ENCODE results near the gene KRT40.

Gene KRT40

GRCh38 chr17:40978575-40979151 lies 5.5 kb downstream of the KRT40 start:
- no peak overlapping the region for H3K9ac ChIP-seq (ENCODE audit: low read length)
- H3K4me3 ChIP-seq (ENCODE audit: insufficient read depth, low read length, poor library complexity, severe bottlenecking) = no peak overlapping the region
- no peaks in the 10 kb centered on the region for H3K9me2 ChIP-seq (replicated peaks; ENCODE audit: insufficient read depth, low read length)
- H3F3A ChIP-seq (ENCODE audit: insufficient read depth) = no peaks in the 10 kb centered on the region
- H3K27ac ChIP-seq (ENCODE audit: low read depth, low read length) = no peak overlapping the region
- TF ChIP-seq CTCF (IDR thresholded peaks at IDR 0.05; ENCODE audit: insufficient read depth, low read length, poor library complexity, severe bottlenecking) (no peak), EZH2phosphoT487 (conservative IDR thresholded peaks at IDR 0.05; ENCODE audit: low read length) (no peak)
- H4K20me1 ChIP-seq (ENCODE audit: low read depth, low read length) = no peaks in the 10 kb centered on the region
- H3K9me3 ChIP-seq (ENCODE audit: insufficient read depth, low read length) = no peaks in the 10 kb centered on the region
- H3K36me3 ChIP-seq (ENCODE audit: low read length) = no peaks in the 10 kb centered on the region
- no peaks in the 10 kb centered on the region for H3K79me2 ChIP-seq (ENCODE audit: insufficient read depth, low read length)
- H3K27me3 ChIP-seq (ENCODE audit: low read length) = no peaks in the 10 kb centered on the region
- no peak overlapping the region for H3K4me2 ChIP-seq (ENCODE audit: low read depth, low read length, poor library complexity, severe bottlenecking)
- H2AFZ ChIP-seq (ENCODE audit: low read depth, low read length, severe bottlenecking) = no peak overlapping the region

GRCh38 chr17:40975516-40975915 lies 8.6 kb downstream of the KRT40 start:
- no peaks in the 10 kb centered on the region for H3K27me3 ChIP-seq (ENCODE audit: low read length)
- H2AFZ ChIP-seq (ENCODE audit: low read depth, low read length, severe bottlenecking) = no peak overlapping the region
- no peaks in the 10 kb centered on the region for H3K9me3 ChIP-seq (ENCODE audit: insufficient read depth, low read length)
- H3F3A ChIP-seq (ENCODE audit: insufficient read depth) = no peaks in the 10 kb centered on the region
- no peak overlapping the region for H3K9ac ChIP-seq (ENCODE audit: low read length)
- TF ChIP-seq CTCF (IDR thresholded peaks at IDR 0.05; ENCODE audit: insufficient read depth, low read length, poor library complexity, severe bottlenecking) (no peak), EZH2phosphoT487 (conservative IDR thresholded peaks at IDR 0.05; ENCODE audit: low read length) (no peak)
- no peaks in the 10 kb centered on the region for H4K20me1 ChIP-seq (ENCODE audit: low read depth, low read length)
- no peak overlapping the region for H3K4me2 ChIP-seq (ENCODE audit: low read depth, low read length, poor library complexity, severe bottlenecking)
- no peak overlapping the region for H3K27ac ChIP-seq (ENCODE audit: low read depth, low read length)
- no peaks in the 10 kb centered on the region for H3K79me2 ChIP-seq (ENCODE audit: insufficient read depth, low read length)
- no peaks in the 10 kb centered on the region for H3K36me3 ChIP-seq (ENCODE audit: low read length)
- no peak overlapping the region for H3K4me3 ChIP-seq (ENCODE audit: insufficient read depth, low read length, poor library complexity, severe bottlenecking)
- H3K9me2 ChIP-seq (replicated peaks; ENCODE audit: insufficient read depth, low read length) = no peaks in the 10 kb centered on the region

- Histone ChIP-seq H3K79me2 (ENCODE audit: insufficient read depth, low read length) (no peaks in the 10 kb centered on the region), H3K27me3 (ENCODE audit: low read length) (no peaks in the 10 kb centered on the region), H3K4me3 (ENCODE audit: insufficient read depth, low read length, poor library complexity, severe bottlenecking) (no peak overlapping the region), H3K9me2 (replicated peaks; ENCODE audit: insufficient read depth, low read length) (no peaks in the 10 kb centered on the region), H3K36me3 (ENCODE audit: low read length) (no peaks in the 10 kb centered on the region), H3F3A (ENCODE audit: insufficient read depth) (no peaks in the 10 kb centered on the region), H4K20me1 (ENCODE audit: low read depth, low read length) (no peaks in the 10 kb centered on the region), H3K9me3 (ENCODE audit: insufficient read depth, low read length) (no peaks in the 10 kb centered on the region), H3K27ac (ENCODE audit: low read depth, low read length) (no peak overlapping the region), H3K9ac (ENCODE audit: low read length) (no peak overlapping the region), H3K4me2 (ENCODE audit: low read depth, low read length, poor library complexity, severe bottlenecking) (no peak overlapping the region), H2AFZ (ENCODE audit: low read depth, low read length, severe bottlenecking) (no peak overlapping the region)
- no peak for TF ChIP-seq EZH2phosphoT487 (conservative IDR thresholded peaks at IDR 0.05; ENCODE audit: low read length)
- TF ChIP-seq CTCF (IDR thresholded peaks at IDR 0.05; ENCODE audit: insufficient read depth, low read length, poor library complexity, severe bottlenecking) = no peak
These were observed 9.8 kb downstream of the KRT40 start for GRCh38 chr17:40974366-40974765.
